ENCODE data around the gene SUGCT. TPM values are rescaled to one million over a fixed set of nuclear protein-coding genes. Genes with fewer than 3 reads are reported as not detected.

Gene SUGCT
- total RNA-seq, 1 experiment from 2014 or later: 5.4 TPM

DNA sequence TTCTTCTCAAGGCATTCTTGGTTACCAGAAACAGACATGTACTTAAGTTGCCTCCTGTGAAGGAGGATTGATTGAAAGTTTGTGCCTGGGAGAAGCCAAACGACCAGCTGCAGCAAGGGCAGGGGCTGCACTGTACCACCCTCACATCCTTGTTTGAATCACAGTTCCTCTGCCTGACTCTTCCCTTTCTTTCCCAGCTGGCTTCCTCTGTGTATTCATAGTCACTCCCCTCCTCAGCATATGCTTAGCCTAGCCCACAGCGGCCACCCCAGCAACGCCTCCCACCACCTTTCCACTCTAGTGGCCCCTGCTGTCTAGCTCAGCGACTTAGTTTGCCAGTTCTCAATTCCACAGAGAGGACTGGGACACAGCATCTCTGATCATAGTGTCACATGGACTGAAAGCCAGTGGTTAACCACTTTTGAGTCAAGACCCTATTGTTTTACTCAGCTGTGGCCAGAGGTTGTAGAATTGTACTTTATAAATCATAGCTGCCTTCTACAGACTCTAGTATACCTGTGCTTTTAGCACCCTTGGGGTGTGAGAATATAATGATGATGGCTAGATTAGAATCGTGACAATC, 643.0 kb downstream of the SUGCT start:
- H3K56ac ChIP-seq (ENCODE audit: insufficient read length, low read depth, low read length): no peak overlapping the region
- H3K23ac ChIP-seq (ENCODE audit: insufficient read length, low read depth, low read length): no peak overlapping the region
- H3K4me1 Mint-ChIP-seq: peaks cover 5% of the 10 kb centered on the region in 2 experiments
- H3K9me3 ChIP-seq (ENCODE audit: control insufficient read depth, low read depth, low read length): no peaks in the 10 kb centered on the region
- peak overlapping the region; percentile 30 to 91 (median 55); a peak in 2 of 7 replicates for H3K27ac Mint-ChIP-seq
- H3K23me2 ChIP-seq (ENCODE audit: insufficient read length, low read depth, low read length, poor library complexity, severe bottlenecking): no peaks in the 10 kb centered on the region
- H2AK5ac ChIP-seq (ENCODE audit: insufficient read length, low read length): no peak overlapping the region
- H3K27me3 ChIP-seq (ENCODE audit: insufficient read depth, low read length): no peaks in the 10 kb centered on the region
- H3K27me3 Mint-ChIP-seq (ENCODE audit: low read depth): no peaks in the 10 kb centered on the region
- H3K36me3 Mint-ChIP-seq (ENCODE audit: insufficient read depth in 1 of 3, low read depth in 3 of 3): no peaks in the 10 kb centered on the region
- no peak overlapping the region for H3T11ph ChIP-seq (ENCODE audit: low read length)
- no peak overlapping the region for H2BK15ac ChIP-seq (ENCODE audit: low read depth, low read length)
- H4K8ac ChIP-seq (replicated peaks; ENCODE audit: insufficient read length, low read depth, low read length): no peak overlapping the region
- no peak overlapping the region for H3K18ac ChIP-seq (ENCODE audit: insufficient read length, low read depth, low read length)
- no peak overlapping the region for H3K14ac ChIP-seq (ENCODE audit: insufficient read depth, low read length)
- no peak overlapping the region for H3K4ac ChIP-seq (ENCODE audit: low read depth, low read length)
- DNase-seq: no peak
- no peak overlapping the region for H2BK5ac ChIP-seq (ENCODE audit: insufficient read length, low read length)
- H3K79me2 ChIP-seq (ENCODE audit: insufficient read depth, low read length): no peaks in the 10 kb centered on the region
- H4K20me1 ChIP-seq (ENCODE audit: control insufficient read depth, insufficient read depth, insufficient read length): no peaks in the 10 kb centered on the region
- H3K9ac ChIP-seq (ENCODE audit: extremely low read depth, insufficient read length, low read length): no peak overlapping the region
- no peak overlapping the region for H3K27ac ChIP-seq (ENCODE audit: insufficient read length, low read depth, low read length)
- no peaks in the 10 kb centered on the region for H3K9me3 Mint-ChIP-seq
- H2AFZ ChIP-seq (ENCODE audit: low read length): no peak overlapping the region
- no peak overlapping the region for H3K4me3 Mint-ChIP-seq
- no CpG with 5 or more reads among the region's 5 CpGs for WGBS (ENCODE audit: extremely low coverage, insufficient read length, low lambda C conversion rate)
- TF ChIP-seq CTCF (conservative IDR thresholded peaks at IDR 0.05): no peak
- H2BK12ac ChIP-seq (ENCODE audit: insufficient read length, low read depth, low read length): no peak overlapping the region
- H3K4me2 ChIP-seq (ENCODE audit: insufficient read depth, insufficient read length, low read length): no peak overlapping the region
- no peak overlapping the region for H2BK120ac ChIP-seq (ENCODE audit: low read depth, low read length, poor library complexity, severe bottlenecking)
- no peak overlapping the region for H4K5ac ChIP-seq (ENCODE audit: insufficient read length, low read depth, low read length)
- 0 out of 2 replicates have a peak, but pooled peaks cover 3% of the 10 kb centered on the region for H3K4me1 ChIP-seq (ENCODE audit: insufficient read depth, low read length)
- H4K91ac ChIP-seq (ENCODE audit: insufficient read length, low read depth, low read length): no peak overlapping the region
- no peak overlapping the region for H2BK20ac ChIP-seq (ENCODE audit: low read depth, low read length, poor library complexity, severe bottlenecking)
- no peaks in the 10 kb centered on the region for H3K79me1 ChIP-seq (ENCODE audit: insufficient read depth, low read depth, low read length, poor library complexity, severe bottlenecking)
